Activated T-cell treated with anti-CD3 and anti-CD28 coated beads, Interleukin-2, amount 50 U/mL, for 48 hours (primary cell): ENCODE measurements around the gene IGSF23.
"Not testable (repeated sequence)": the region's sequence is repeated elsewhere in the genome, so short reads cannot be mapped to it uniquely, and the experiment has no call there.

Experiments used
- DNase-seq, 2 experiments: peaks; one replicate each; pipeline ENCODE4 v3.0.0-alpha.2; 2020

IGSF23 gene

DNA sequence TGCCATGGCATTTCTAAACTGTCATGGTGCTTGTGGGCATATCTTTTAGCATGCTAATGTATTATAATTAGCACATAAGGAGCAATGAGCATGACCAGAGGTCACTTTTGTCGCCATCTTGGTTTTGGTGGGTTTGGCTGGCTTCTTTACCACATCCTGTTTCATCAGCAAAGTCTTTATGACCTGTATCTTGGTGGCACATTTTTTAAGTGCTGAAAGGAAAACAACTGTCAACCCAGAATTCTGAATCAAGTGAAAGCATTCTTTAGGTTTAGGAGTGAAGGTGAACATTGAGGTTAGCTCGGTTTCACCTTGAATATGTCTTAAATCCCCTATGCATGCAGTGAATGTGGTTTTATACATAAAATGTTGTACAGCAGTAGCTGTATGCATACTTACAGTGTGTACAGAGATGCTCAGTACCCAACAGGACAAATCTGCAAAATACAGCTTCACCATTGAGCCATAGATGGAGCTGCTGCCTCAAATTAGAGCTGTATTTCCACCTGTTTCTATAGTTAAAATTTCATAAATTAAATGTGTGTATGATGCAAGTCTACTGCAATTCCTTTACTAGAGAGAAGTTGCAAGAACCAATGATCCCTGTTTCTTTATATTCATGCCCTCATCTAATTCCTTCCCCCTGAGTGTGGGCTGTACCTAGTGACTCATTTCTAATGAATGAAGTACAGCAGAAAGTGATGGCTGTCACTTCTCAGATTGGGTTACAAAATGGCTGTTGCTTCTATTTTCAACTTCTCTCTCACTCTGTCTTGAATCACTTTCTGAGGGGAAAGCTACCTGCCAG lies 25.2 kb upstream of the IGSF23 start:
- DNase-seq, result peak; percentile 31 to 49

DNA sequence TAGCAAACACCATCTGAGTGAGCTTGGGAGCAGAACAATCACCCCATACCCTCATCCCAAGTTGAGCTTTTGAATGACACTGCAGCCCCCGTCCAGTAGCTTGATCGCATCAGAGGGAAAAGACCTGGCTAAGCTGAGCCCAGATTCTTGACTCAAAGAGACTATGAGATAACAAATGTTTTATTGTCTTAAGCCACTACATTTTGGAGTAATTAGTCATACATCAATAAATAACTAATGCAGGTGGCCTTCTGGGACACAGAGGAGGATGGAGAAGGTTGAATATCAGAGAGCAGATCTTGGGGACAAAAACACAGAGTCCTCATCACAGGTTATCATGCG lies 24.6 kb upstream of the IGSF23 start:
- no peak for DNase-seq

DNA sequence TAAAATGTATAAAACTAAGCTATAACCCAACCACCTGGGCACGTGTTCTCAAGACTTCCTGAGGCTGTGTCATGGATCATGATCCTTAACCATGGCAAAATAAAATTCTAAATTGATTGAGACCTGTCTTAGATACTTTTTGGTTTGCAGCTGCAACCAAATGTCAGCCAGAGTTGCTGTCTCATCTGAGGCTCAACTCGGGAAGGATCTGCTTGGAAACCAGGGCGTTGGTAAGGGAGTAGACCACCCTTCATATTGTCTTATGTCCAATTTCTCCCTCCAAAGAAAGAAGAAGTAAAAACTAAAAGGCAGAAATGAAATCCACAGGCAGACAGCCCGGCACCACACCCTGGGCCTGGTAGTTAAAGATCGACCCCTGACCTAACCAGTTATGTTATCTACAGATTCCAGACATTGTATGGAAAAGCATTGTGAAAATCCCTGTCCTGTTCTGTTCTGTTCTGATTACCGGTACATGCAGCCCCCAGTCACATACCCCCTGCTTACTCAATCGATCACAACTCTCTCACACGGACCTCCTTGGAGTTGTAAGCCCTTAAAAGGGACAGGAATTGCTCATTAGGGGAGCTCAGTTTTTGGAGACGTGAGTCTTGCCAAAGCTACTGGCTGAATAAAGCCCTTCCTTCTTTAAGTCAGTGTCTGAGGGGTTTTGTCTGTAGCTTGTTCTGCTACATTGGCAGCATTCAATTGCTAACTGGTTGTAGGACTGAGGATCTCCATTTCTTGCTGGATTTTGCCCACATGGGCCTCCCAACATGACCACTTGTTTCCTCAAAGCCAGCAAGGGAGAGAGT lies 22.9 kb upstream of the IGSF23 start:
- DNase-seq, result no peak

DNA sequence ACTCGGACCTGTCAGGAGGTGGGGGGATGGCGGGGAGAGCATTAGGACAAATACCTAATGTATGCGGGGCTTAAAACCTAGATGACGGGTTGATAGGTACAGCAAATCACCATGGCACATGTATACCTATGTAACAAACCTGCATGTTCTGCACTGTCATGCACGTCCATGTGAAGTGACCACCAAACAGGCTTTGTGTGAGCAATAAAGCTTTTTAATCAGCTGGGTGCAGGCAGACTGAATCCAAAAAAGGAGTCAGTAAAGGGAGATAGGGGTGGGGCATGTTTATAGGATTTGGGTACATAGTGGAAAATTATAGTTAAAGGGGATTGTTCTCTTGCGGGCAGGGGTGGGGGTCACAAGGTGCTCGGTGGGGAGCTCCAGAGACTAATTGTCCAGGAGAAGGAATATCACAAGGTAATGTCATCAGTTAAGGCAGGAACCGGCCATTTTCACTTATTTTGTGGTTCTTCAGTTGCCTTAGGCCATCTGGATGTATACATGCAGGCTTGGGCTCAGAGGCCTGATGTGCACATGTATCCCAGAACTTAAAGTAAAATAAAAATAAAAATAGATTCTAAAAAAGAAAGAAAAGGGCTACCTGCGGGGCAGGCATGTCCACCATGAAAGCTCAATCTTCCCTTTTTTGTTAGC lies 21.9 kb upstream of the IGSF23 start:
- not testable (repeated sequence) for DNase-seq

DNA sequence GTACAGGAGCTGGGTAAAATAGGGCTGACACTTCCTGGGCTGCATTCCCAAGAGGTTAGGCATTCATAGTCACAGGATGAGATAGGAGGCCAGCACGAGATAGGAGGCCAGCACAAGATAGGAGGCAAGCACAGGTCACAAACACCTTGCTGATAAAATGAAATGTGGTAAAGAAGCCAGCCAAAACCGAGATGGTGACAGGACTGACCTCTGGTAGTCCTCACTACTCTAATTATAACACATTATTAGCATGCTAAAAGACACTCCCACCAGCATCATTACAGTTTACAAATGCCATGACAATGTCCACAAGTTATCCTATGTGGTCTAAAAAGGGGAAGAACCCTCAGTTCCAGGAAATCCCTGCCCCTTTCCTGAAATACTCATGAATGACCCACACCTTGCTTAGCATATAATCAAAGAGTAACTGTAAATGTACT lies 20.9 kb upstream of the IGSF23 start:
- DNase-seq, result no peak

DNA sequence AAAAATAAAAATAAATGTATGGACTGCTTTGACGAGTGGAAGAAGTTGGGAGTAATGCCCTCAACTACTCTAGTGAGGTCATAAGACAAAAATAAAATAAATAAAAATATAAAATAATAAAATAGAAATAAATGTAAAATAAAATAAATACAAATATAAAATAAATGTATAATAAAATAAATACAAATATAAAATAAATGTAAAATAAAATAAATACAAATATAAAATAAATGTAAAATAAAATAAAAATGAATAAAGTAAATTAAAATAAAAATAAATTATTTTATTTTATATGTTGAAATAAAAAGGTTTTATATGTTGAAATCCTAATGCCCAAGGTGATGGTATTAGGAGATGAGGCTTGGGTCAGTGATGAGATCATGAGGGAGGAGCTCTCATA lies 20.1 kb upstream of the IGSF23 start:
- DNase-seq, result no peak

DNA sequence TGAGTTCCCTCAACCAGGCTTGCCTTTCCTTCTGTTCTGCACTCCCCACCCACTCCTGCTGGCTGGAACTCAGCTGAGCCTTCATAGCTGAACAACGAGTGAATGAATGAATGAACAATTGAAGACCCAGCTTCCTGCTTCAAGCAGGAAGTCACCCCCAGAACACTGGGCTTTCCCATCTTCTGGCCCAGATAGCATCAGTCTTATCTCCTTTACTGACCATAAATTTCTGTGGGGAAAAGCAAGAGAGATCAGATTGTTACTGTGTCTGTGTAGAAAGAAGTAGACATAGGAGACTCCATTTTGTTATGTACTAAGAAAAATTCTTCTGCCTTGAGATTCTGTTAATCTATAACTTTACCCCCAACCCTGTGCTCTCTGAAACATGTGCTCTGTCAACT lies 19.5 kb upstream of the IGSF23 start:
- DNase-seq, result not testable (repeated sequence)

DNA sequence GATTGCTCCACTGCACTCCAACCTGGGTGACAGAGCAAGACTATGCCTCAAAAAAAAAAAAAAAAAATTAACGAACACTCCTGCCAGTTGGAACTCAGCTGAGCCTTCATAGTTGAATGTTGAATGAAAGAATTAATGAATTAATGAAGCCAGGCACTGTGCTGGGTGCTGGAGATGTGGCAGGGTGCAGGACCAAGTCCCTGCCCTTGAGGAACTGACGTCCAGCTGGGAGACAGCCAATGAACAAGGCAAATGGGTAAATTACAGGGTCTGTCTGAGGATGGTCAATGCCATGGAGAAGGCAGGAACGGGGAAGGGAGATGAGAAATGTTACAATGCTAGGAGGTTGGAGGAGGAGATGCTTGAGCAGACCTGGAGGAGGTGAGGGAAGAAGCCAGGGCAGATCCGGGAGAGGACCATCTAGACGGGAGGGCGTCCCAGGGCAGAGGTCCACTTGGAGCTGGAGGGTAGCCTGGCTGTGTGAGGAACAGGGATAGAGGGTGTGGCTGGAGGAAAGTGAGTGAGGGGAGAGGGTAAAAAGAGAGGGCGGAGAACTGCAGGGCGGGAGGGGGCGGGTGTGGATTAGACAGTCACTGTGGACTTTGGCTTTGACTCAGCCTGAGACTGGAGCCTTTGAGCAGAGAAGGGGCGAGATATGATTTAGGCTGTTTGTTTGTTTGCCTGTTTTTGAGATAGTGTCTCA lies 16.8 kb upstream of the IGSF23 start:
- DNase-seq, result no peak

DNA sequence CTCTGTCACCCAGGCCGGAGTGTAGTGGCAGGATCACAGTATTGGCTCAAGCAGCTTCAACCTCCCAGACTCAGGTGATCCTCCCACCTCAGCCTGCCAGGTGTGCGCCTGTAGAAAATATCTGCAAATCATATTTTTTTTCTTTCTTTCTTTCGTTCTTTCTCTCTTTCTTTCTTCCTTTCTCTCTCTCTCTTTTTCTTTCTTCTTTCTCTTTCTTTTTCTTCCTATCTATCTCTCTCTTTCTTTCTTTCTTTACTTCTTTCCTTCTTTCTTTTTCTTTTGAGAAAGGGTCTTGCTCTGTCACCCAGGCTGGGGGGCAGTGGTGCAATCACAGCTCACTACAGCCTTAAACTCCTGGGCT lies 16.3 kb upstream of the IGSF23 start:
- DNase-seq, result no peak

DNA sequence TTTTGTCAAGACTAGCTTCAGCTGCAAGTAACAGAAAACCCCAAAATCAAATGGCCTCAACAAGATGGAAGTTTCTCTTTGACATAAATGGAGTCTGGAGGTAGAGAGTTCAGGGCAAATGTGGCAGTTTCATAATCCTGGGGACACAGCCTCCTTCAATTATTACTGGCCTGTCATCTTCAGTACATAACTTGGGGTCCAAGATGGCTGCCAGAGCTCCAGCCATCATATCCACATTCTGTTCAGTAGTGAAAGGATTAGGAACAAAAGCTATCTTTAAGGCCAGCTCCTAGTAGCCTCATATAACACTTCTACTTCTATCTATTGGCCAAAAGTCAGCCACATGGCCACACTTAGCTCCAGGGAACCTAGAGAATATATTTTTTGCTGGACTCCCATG lies 15.0 kb upstream of the IGSF23 start:
- no peak for DNase-seq

DNA sequence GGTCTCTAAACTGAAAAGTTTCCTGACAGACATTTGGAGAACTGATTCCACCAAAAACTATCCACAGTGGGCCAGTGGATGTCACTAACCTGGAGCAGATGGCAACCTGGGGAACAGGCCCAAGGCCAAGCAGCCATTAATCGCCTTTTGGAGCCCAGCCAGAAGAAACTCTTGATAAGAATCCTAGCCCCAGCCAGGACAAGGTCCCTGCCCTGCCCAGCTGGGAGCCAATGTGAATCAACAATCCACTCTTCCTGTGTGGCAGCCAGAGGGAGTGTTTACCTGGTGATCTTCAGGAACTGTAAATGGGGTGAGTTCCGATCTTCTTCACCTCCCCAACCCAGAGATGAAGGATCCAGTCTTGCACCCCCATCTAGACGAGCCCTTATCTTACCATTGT lies 14.5 kb upstream of the IGSF23 start:
- no peak for DNase-seq

DNA sequence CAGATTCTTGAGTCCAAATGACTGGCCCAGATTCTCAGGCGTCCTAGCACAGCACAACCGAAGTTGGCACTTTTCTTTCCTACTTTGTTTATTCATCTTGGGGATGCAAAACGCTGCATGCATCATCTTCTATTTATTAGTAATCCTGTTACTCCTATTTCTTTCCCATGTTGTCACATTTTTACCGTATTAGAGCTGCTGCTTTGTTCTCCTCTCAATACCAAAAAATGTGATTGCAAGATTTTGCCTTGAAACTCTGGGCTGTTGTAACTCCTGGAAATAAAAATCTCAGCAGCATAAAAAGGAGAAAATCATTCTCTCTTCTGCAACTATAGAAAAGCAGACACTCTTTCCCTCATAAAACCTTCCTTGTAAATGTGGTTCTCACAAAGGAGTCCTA lies 12.9 kb upstream of the IGSF23 start:
- no peak for DNase-seq

DNA sequence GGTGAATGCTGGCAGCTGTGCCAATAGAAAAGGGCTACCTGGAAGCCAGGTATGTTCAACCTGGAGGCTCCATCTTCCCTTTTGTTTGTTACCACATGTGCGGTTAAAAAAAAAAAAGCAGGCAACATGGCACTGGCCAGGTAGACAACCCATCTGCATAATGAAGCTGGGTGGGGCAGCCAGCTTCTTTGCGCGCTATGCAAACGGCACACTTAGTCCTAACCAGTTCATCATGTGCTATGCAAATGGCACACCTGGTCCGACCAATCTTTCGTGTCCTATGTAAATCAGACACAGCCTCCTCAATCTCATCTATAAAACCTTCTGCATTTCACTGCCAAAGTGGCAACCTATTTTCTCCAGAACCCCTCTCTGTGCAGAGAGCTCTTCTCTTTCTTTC lies 11.3 kb upstream of the IGSF23 start:
- DNase-seq, result no peak

DNA sequence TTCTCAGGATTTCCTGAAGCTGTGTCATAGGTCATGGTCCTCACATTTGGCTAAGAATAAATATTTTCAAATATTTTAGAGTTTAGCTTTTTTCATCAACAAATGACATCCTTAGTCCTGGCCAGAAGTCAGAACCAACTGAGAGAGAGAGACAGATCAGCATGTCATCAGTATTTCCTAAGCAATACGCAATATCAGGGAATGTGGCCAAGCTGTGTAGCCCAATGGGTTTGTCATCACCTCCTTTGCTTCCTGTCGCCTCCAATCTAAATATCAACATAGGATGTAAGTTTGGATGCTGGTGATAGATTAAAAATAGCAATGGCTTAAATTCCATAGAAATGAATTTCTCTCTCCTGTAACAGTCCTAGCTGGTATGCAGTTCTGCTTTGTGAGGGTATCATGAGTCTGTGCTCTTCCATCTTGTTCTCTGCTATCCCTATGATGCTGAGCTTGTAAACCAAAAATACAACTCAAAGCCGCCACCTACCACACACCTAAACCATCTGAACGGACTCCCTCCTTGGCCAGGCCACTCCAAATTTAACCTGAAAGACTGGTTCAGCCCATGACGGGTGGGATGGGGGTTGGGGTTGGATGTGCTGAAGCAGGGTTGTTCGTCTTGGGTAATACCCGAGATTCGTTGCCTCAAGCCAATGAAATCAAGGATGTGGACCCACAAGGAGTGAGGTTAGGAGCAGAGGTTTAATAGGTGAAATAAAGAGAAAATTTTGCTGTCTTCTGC lies 10.0 kb upstream of the IGSF23 start:
- DNase-seq, result no peak

DNA sequence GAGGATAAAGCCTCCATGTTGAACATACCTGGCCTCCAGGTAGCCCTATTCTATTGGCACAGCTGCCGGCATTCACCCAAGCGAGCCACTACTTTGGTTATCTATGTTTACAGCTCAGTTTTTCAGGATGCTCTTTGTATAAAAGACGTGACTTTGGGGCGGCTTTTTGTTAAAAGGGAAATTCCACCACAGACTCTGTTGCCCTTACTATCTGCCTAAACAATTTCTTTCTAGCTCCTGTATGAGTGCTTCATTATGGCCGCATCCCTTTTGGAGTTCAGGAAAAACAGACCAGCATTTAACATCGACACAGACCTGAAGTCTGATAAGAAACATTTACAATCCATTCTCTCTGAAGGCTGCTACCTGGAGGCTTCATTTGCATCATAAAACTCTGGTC lies 9.1 kb upstream of the IGSF23 start:
- no peak for DNase-seq

DNA sequence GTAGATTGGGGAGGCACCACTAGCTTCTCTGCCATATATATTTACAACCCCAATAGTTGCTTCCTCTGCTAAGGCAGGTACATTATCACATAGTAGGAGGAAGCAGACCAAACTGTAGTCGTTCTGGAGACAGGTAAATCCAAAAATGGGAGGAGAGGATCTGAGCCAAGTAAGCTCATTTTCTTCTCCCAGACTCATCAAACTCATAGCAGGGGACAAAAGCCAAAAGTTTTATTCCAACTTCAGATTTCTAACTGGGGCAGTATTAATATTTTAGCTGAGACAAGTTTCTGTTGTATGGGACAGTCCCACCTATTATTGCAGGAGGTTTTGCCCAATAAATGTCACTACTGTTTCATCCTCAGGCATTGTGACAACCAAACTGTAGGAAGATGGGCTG lies 7.8 kb upstream of the IGSF23 start:
- no peak for DNase-seq

DNA sequence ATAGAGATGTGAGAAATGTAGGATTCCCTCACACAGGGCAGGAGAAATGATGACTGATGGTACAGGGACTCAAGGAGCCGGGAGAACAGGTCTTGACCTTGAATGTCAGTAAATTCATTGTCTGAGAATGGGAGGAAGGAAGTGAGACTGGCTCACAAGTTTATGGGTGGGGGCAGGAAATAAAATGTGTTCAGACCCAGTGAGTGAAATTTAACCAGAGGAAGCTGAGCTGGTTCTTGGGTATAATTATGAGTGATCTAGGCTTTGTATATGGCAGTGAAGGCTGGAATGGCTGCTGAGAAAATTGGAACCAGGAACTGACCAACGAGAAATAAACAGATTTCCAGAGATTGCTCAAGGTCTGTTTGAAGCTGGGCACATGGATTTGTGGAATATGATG lies 6.3 kb upstream of the IGSF23 start:
- DNase-seq, result no peak

DNA sequence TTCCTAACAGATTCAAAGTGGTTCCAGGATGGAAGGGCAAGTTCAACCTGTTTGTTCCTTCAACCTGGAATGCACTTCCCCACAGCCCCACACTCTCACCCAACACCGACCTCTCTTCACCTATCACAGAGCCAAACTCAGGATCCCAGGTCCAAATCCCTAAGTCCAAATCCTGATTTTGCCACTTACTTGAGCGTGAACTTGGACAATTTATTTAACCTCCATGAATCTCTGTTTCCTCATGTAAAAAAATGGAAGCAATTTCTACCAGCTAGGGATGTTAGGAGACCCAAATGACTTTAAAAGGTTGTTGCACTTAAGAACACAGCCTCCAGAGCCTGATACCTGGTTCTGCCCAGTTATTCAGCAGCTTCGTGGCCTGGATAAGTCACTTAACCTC lies 5.4 kb upstream of the IGSF23 start:
- no peak for DNase-seq

DNA sequence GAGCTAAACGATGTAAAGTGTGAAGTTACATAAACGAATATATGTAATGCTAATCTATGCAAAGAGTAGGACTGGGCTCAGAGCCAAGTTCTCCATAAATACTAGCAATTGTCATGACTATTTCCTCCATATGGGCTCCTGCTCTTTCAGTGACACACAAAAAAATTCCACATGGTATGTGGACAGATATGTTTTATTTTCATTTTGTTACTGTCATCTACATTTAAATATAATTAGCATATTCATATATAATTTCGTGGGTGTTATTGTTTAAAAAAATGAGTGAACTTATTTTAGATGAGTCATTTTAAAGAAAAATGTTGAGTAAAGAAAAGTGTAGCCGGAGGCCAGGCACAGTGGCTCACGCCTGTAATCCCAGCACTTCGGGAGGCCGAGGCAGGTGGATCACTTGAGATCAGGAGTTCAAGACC lies 5.0 kb upstream of the IGSF23 start:
- DNase-seq, result no peak

DNA sequence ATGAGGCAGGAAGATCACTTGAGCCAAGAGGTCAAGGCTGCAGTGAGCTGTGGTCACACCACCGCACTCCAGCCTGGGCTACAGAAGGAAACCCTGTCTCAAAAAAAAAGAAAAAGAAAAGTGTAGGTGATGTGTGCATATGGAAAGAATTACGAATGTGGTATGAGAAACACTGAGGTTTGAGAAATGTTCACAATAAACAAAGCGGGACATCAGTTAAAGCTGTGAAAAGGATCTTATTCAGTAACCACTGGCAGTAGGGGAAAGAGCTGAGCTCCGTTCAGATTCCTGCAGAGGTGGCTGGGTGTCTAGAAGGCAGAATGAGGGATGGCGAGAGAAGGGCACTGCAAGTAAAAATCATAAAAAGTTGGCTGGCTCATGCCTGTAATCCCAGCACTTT lies 4.1 kb upstream of the IGSF23 start:
- no peak for DNase-seq

DNA sequence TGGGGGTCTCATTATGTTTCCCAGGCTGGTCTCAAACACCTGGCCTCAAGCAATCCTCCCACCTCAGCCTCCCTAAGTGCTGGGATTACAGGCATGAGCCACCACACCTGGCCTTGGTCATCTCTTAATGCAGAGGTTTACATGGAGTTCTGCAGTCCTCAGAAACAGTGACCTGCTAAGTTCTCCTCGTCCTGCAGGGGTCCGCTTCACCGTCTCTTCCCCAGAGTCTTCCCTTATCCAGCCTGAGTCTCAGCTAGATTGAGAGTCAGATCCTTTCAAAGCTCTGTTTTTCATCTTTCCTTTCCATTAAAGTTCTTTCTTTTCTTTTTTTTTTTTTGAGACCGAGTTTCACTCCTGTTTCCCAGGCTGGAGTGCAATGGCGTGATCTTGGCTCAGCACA lies 2.9 kb upstream of the IGSF23 start:
- not testable (repeated sequence) for DNase-seq

DNA sequence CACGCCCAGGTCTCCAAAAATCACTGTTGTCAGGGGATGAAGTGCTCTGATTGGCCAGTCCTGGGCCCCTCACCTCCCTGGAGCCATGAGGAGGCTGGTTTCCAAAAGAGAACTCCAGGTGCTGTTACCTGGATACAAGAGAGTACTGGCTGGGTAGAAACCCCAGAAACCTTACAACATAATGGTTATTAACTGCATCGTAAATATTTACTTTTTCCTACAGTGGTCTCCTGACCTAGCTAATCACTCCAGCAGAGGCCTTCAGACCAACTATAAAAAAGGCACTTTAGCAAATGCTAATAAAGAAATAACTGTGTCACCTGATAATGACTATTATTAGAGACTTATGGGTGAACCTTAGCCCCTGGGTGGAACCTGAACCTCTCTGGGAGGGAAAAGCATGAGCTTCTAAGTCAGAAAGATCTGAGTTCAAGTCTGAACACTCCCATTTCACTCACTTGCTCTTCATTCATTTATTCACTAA lies 1.5 kb upstream of the IGSF23 start:
- DNase-seq, result no peak
